Mesendoderm (in vitro differentiated cells): ENCODE results near the gene MYOF.

Experiments used
- DNase-seq: peaks from one replicate; pipeline ENCODE4 v3.0.0; 2013
- H2AK5ac ChIP-seq: 2 replicates; pipeline ENCODE4 v1.6.1; 2013; ENCODE audit warnings: low read length, inconsistent platforms
- H2BK120ac ChIP-seq: 2 replicates; pipeline ENCODE4 v1.6.1; 2013; ENCODE audit warnings: low read depth, mild to moderate bottlenecking, low read length, moderate library complexity, mixed read lengths
- H2BK15ac ChIP-seq: replicated peaks from 2 replicates; pipeline ENCODE4 v1.6.1; 2013; ENCODE audit warnings: low read depth, mild to moderate bottlenecking, moderate library complexity
- H2BK5ac ChIP-seq: 2 replicates; pipeline ENCODE4 v1.6.1; 2013; ENCODE audit warnings: low read length, inconsistent platforms
- H3K18ac ChIP-seq: 2 replicates; pipeline ENCODE4 v1.6.1; 2013; ENCODE audit warnings: mild to moderate bottlenecking, low read length, mixed read lengths
- H3K23ac ChIP-seq: one replicate; pipeline ENCODE4 v1.6.1; 2013; ENCODE audit warnings: low read length
- H3K27ac ChIP-seq: 2 replicates; pipeline ENCODE4 v1.5.1; 2013; ENCODE audit warnings: low read depth, mild to moderate bottlenecking, inconsistent platforms, low read length, moderate library complexity
- H3K27me3 ChIP-seq: 2 replicates; pipeline ENCODE4 v1.6.1; 2013; ENCODE audit warnings: low read length, control low read depth, mild to moderate bottlenecking, inconsistent platforms; ENCODE audit not compliant: insufficient read depth, poor library complexity
- H3K36me3 ChIP-seq: 2 replicates; pipeline ENCODE4 v1.6.1; 2013; ENCODE audit warnings: low read length, inconsistent platforms; ENCODE audit not compliant: control insufficient read depth, insufficient read depth
- H3K4ac ChIP-seq: one replicate; pipeline ENCODE4 v1.6.1; 2013; ENCODE audit warnings: low read depth, mild to moderate bottlenecking, low read length, moderate library complexity
- H3K4me1 ChIP-seq: 2 replicates; pipeline ENCODE4 v1.6.1; 2013; ENCODE audit warnings: low read depth, low read length, inconsistent platforms; ENCODE audit not compliant: control insufficient read depth
- H3K4me2 ChIP-seq: 2 replicates; pipeline ENCODE4 v1.6.1; 2013; ENCODE audit warnings: low read length
- H3K4me3 ChIP-seq: 2 replicates; pipeline ENCODE4 v1.5.1; 2013; ENCODE audit warnings: mild to moderate bottlenecking, low read length
- H3K56ac ChIP-seq: one replicate; pipeline ENCODE4 v1.6.1; 2013; ENCODE audit warnings: low read length
- H3K79me1 ChIP-seq: 2 replicates; pipeline ENCODE4 v1.6.1; 2013; ENCODE audit warnings: low read length, inconsistent platforms
- H3K79me2 ChIP-seq: 2 replicates; pipeline ENCODE4 v1.6.1; 2013; ENCODE audit warnings: mild to moderate bottlenecking, low read length; ENCODE audit not compliant: control insufficient read depth, insufficient read depth
- H3K9ac ChIP-seq: 2 replicates; pipeline ENCODE4 v1.6.1; 2013; ENCODE audit warnings: low read length, inconsistent platforms
- H4K5ac ChIP-seq: one replicate; pipeline ENCODE4 v1.6.1; 2013; ENCODE audit warnings: low read length
- H4K8ac ChIP-seq: one replicate; pipeline ENCODE4 v1.6.1; 2013; ENCODE audit warnings: low read depth, mild to moderate bottlenecking, control low read depth, low read length, moderate library complexity
- WGBS: extraction: QIAGEN DNeasy Blood & Tissue Kit; methylation state at CpG from one replicate; pipeline ENCODE4 v1.1.7; 2013; ENCODE audit warnings: low lambda C conversion rate, missing lambda C conversion rate; ENCODE audit not compliant: insufficient coverage; ENCODE audit errors: extremely low coverage; 5-methylcytosine and 5-hydroxymethylcytosine counted together

The MYOF gene

DNA sequence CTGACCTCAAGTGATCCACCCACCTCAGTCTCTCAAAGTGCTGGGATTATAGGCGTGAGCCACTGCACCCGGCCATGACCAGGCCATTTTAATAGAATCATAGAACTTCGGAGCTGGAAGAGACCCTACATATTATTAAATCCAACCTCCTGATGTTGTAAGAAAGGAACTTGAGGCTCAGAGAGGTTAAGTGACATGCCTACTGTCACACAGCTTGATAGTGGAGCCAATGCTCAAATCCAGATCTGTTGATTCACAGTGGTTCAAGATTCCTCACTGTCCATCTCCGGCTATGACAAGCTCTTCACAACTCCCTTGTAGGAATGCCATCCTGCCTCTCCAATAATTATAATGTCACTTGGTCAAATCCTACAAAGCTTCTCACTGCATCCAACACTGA, 65.3 kb downstream of the MYOF start:
- H2BK5ac ChIP-seq = no peak overlapping the region
- H3K4ac ChIP-seq = no peak overlapping the region
- H3K23ac ChIP-seq = no peak overlapping the region
- no peak overlapping the region for H4K8ac ChIP-seq
- no peaks in the 10 kb centered on the region for H3K79me1 ChIP-seq
- no peak overlapping the region for H3K4me2 ChIP-seq
- no peak overlapping the region for H3K9ac ChIP-seq
- no peak for DNase-seq
- WGBS = no CpG with 5 or more reads among the region's 4 CpGs
- H3K27me3 ChIP-seq = no peaks in the 10 kb centered on the region
- H2BK120ac ChIP-seq = no peak overlapping the region
- no peak overlapping the region for H3K27ac ChIP-seq
- no peak overlapping the region for H3K4me3 ChIP-seq
- peaks cover 2% of the 10 kb centered on the region for H3K4me1 ChIP-seq
- no peak overlapping the region for H3K56ac ChIP-seq
- H2BK15ac ChIP-seq = no peak overlapping the region
- H2AK5ac ChIP-seq = no peak overlapping the region
- H3K18ac ChIP-seq = no peak overlapping the region
- no peak overlapping the region for H4K5ac ChIP-seq
- H3K36me3 ChIP-seq = no peaks in the 10 kb centered on the region
- H3K79me2 ChIP-seq = no peaks in the 10 kb centered on the region

GRCh38 chr10:93415693-93416092, 66.4 kb downstream of the MYOF start:
- Histone ChIP-seq H3K27me3 (no peaks in the 10 kb centered on the region), H3K79me1 (no peaks in the 10 kb centered on the region), H3K9ac (no peak overlapping the region), H2AK5ac (no peak overlapping the region), H3K23ac (no peak overlapping the region), H3K18ac (no peak overlapping the region), H3K36me3 (no peaks in the 10 kb centered on the region), H3K79me2 (no peaks in the 10 kb centered on the region), H4K8ac (no peak overlapping the region), H3K4ac (no peak overlapping the region), H2BK15ac (no peak overlapping the region), H4K5ac (no peak overlapping the region), H3K56ac (no peak overlapping the region), H3K27ac (no peak overlapping the region), H3K4me1 (no peaks in the 10 kb centered on the region), H3K4me2 (no peak overlapping the region), H2BK5ac (no peak overlapping the region), H2BK120ac (no peak overlapping the region), H3K4me3 (no peak overlapping the region)
- WGBS = no CpG with 5 or more reads among the region's 6 CpGs
- DNase-seq = no peak

GRCh38 chr10:93413252-93413689, 68.9 kb downstream of the MYOF start:
- Histone ChIP-seq H3K79me1 (no peaks in the 10 kb centered on the region), H2BK15ac (no peak overlapping the region), H4K8ac (no peak overlapping the region), H3K9ac (no peak overlapping the region), H4K5ac (no peak overlapping the region), H2BK120ac (no peak overlapping the region), H2BK5ac (no peak overlapping the region), H3K4me2 (no peak overlapping the region), H3K23ac (no peak overlapping the region), H3K79me2 (no peaks in the 10 kb centered on the region), H3K4me1 (no peaks in the 10 kb centered on the region), H2AK5ac (no peak overlapping the region), H3K27me3 (no peaks in the 10 kb centered on the region), H3K4me3 (no peak overlapping the region), H3K27ac (no peak overlapping the region), H3K36me3 (no peaks in the 10 kb centered on the region), H3K56ac (peak overlapping the region; percentile 11), H3K4ac (no peak overlapping the region), H3K18ac (no peak overlapping the region)
- no CpG with 5 or more reads among the region's 3 CpGs for WGBS
- DNase-seq = no peak

DNA sequence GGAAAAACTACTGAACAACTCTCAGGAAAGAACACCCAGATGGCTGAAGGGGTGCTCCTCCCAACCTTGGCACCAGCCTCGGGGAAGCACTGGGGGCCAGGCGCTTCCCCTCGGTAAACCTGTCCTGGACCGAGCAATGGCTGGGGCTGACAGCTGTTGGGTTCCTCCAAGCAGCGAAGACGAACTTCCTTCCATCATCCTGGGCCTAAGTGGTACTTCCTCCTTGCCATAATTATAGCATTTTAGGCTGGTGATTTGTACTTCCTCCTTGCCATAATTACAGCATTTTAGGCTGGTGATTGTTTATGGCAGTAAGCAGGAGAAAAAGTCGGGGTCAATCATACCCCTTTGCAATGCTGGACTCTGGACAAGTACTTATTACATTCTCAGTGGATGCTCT, 69.3 kb downstream of the MYOF start:
- Histone ChIP-seq H3K79me1 (no peaks in the 10 kb centered on the region), H2BK5ac (no peak overlapping the region), H3K18ac (no peak overlapping the region), H3K4me2 (no peak overlapping the region), H3K27me3 (no peaks in the 10 kb centered on the region), H3K36me3 (no peaks in the 10 kb centered on the region), H3K4me3 (no peak overlapping the region), H2AK5ac (no peak overlapping the region), H3K4me1 (no peaks in the 10 kb centered on the region), H3K9ac (no peak overlapping the region), H3K4ac (no peak overlapping the region), H4K5ac (no peak overlapping the region), H2BK15ac (no peak overlapping the region), H4K8ac (no peak overlapping the region), H3K79me2 (no peaks in the 10 kb centered on the region), H3K23ac (no peak overlapping the region), H3K56ac (no peak overlapping the region), H2BK120ac (no peak overlapping the region), H3K27ac (no peak overlapping the region)
- no peak for DNase-seq
- no CpG with 5 or more reads among the region's 7 CpGs for WGBS

DNA sequence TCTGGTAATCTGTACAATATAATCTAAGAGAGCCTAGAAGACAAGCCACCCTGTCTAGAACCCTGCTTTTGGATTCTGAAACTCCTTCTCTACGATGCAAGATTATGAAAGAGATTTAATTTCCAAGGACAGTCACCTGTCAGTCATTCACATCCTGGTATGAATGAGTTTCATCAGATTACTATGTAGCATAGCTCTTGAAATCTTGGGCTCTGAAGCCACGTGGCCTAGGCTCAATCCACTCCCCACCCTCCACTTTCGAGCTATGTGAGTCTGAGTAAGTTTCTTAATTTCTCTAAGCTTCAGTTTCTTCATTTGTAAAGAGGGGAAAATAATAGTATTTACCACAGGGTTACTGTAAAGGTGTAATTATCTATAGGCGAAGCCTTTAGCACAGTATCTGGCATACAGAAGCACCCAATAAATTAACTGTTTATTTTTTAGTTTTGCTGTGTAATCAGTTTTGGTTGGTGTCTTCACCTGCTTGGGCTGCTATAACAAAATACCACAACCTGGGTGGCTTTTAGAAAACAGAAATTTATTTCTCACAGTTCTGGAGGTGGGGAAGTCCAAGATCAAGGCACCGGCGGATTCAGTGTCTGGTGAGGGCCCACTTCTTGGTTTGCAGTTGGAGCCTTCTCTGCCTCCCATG, 71.3 kb downstream of the MYOF start:
- H3K36me3 ChIP-seq = no peaks in the 10 kb centered on the region
- H2AK5ac ChIP-seq = no peak overlapping the region
- no peak overlapping the region for H3K9ac ChIP-seq
- H3K79me1 ChIP-seq = no peaks in the 10 kb centered on the region
- no peak for DNase-seq
- no peak overlapping the region for H2BK15ac ChIP-seq
- H3K4me1 ChIP-seq = peaks cover 3% of the 10 kb centered on the region
- WGBS = no CpG with 5 or more reads among the region's 6 CpGs
- no peak overlapping the region for H3K4me3 ChIP-seq
- H4K5ac ChIP-seq = no peak overlapping the region
- H4K8ac ChIP-seq = no peak overlapping the region
- H3K23ac ChIP-seq = no peak overlapping the region
- no peak overlapping the region for H3K4ac ChIP-seq
- H3K79me2 ChIP-seq = no peaks in the 10 kb centered on the region
- H2BK120ac ChIP-seq = no peak overlapping the region
- no peak overlapping the region for H3K27ac ChIP-seq
- H3K56ac ChIP-seq = no peak overlapping the region
- H3K4me2 ChIP-seq = no peak overlapping the region
- H3K18ac ChIP-seq = no peak overlapping the region
- H2BK5ac ChIP-seq = no peak overlapping the region
- no peaks in the 10 kb centered on the region for H3K27me3 ChIP-seq

DNA sequence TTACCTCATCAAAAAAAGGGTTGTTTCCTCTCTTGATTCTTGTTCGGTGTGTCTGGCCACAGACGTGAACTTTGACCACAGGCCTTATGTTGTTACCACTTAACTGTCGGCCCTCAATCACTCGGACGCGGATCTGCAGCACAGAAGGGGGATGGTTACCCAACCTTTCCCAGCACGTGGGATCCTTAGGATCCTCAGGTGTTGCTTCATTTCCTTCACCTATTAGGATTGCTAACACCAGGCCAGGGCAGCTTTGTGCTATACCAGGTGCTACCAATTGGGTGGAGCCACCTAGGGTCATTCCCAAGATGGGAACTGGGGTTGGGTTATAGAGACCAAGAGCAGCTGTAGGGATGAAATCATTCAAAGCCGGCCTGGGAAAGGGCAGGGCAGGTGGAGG, 73.4 kb downstream of the MYOF start:
- no peak overlapping the region for H3K4me2 ChIP-seq
- H3K79me2 ChIP-seq = no peaks in the 10 kb centered on the region
- no peak overlapping the region for H2AK5ac ChIP-seq
- no peak for DNase-seq
- H3K4me3 ChIP-seq = no peak overlapping the region
- peaks cover 3% of the 10 kb centered on the region for H3K4me1 ChIP-seq
- no peaks in the 10 kb centered on the region for H3K36me3 ChIP-seq
- H3K79me1 ChIP-seq = no peaks in the 10 kb centered on the region
- H2BK5ac ChIP-seq = no peak overlapping the region
- WGBS = no CpG with 5 or more reads among the region's 8 CpGs
- H3K27me3 ChIP-seq = no peaks in the 10 kb centered on the region
- H3K9ac ChIP-seq = no peak overlapping the region
- H2BK120ac ChIP-seq = no peak overlapping the region
- no peak overlapping the region for H2BK15ac ChIP-seq
- no peak overlapping the region for H4K8ac ChIP-seq
- no peak overlapping the region for H3K27ac ChIP-seq
- no peak overlapping the region for H3K23ac ChIP-seq
- no peak overlapping the region for H3K18ac ChIP-seq
- H3K4ac ChIP-seq = no peak overlapping the region
- H3K56ac ChIP-seq = no peak overlapping the region
- no peak overlapping the region for H4K5ac ChIP-seq
